Uterus (tissue), 4 donors: ENCODE results near the gene HSCB. TPM values are rescaled to one million over a fixed set of nuclear protein-coding genes. Genes with fewer than 3 reads are reported as not detected.
"Not testable (repeated sequence)": the region's sequence is repeated elsewhere in the genome, so short reads cannot be mapped to it uniquely, and the experiment has no call there.

Source experiments
- DNase-seq, 2 donors: peaks; one replicate each; pipeline ENCODE4 v3.0.0-alpha.2; 2019 to 2020
- H3K27ac ChIP-seq, 2 donors: fragments of 200-600 bp; sonication (generic); 1 replicate in 1 of 2; 2 replicates in 1 of 2; pipeline ENCODE4 v1.5.1; 2016 to 2018
- H3K27me3 ChIP-seq, 2 donors: fragments of 200-600 bp; sonication (generic); one replicate each; pipeline ENCODE4 v1.5.1; 2018 to 2019; ENCODE audit warnings: control low read depth in 1 of 2
- H3K36me3 ChIP-seq, 2 donors: fragments of 200-600 bp; sonication (generic); one replicate each; pipeline ENCODE4 v1.5.1; 2019; ENCODE audit warnings: control low read depth in 1 of 2
- H3K4me1 ChIP-seq, 2 donors: fragments of 200-600 bp; sonication (generic); one replicate each; pipeline ENCODE4 v1.5.1; 2018 to 2019; ENCODE audit warnings: control low read depth in 1 of 2
- H3K4me3 ChIP-seq, 2 donors: fragments of 200-600 bp; sonication (generic); 1 replicate in 1 of 2; 2 replicates in 1 of 2; pipeline ENCODE4 v1.5.1; 2018 to 2019; ENCODE audit warnings: mild to moderate bottlenecking in 1 of 2
- H3K9me3 ChIP-seq, 2 donors: fragments of 200-600 bp; sonication (generic); one replicate each; pipeline ENCODE4 v1.5.1; 2019; ENCODE audit warnings: control low read depth in 1 of 2
- CTCF ChIP-seq, 4 experiments: fragments of 200-600 bp in 2 of 4; fragments of 450-650 bp in 2 of 4; sonication (generic) in 2 of 4; IDR thresholded peaks; one replicate each; pipeline ENCODE4 v1.5.1; 2016 to 2019; ENCODE audit warnings: antibody characterized with exemption in 4 of 4, mild to moderate bottlenecking in 2 of 4, moderate library complexity in 1 of 4
- POLR2A ChIP-seq, 2 donors: fragments of 450-650 bp; IDR thresholded peaks; one replicate each; pipeline ENCODE4 v1.6.1; 2016; ENCODE audit warnings: antibody characterized with exemption in 2 of 2, mild to moderate bottlenecking in 1 of 2, moderate library complexity in 1 of 2
- intact Hi-C: fragments of 100-400 bp; cut with DNase I; formaldehyde crosslinking; loops from one replicate; pipeline ENCODE4 v1.15.1; 2023; ENCODE audit warnings: low total_unique reads
- total RNA-seq, 4 donors: library from RNA; depleted of rRNA in 3 of 4; stranded (reverse); fragments of >200 nt in 3 of 4; gene quantifications; one replicate each; pipeline versions ENCODE4 v1.1.0 to v1.2.4, GENCODE V29; 2014 to 2023
- donor health status: DM: yes; HTN: yes; CAD: no.

HSCB gene
- total RNA-seq, 4 donors from 2014 or later: 13.6 to 52.4 (median 15.9) TPM

DNA sequence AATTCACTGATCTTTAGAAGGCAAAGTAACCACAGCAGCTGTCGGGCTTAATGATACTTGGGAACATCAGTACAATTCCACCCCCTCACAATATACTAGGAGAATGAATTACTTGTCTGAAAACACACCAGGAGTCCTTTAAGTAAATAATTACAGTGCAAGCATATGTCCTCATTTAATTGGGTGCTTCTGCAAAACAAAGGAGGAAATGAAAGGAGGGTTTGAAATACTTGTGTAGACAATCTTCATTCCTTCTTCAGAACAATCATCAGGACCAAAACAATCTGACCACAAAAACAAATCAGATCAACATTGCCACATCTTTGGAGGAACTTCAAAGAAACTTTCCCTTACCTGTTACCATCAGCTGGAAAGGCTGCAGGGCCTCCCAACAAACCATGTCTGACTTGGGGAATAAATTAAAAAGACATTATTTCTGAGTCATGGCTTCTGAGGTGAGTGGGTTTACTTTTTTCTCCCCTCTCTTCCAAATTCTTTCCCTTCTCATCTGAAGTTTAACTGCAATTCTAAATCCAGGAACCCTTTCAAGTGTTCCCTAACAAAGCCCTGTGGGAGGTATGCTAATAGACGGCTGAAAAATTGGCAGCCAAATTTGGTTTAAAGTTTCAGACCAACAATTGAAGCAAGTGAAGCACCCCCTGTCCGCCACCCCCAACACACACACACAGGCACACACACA is 18.2 kb downstream of the HSCB start:
- Histone ChIP-seq H3K27me3 (no peaks in the 10 kb centered on the region), H3K27ac (no peak overlapping the region), H3K4me1 (no peaks in the 10 kb centered on the region), H3K4me3 (no peak overlapping the region), H3K36me3 (no peaks in the 10 kb centered on the region), H3K9me3 (no peaks in the 10 kb centered on the region)
- intact Hi-C loops: no loop called here
- no peak for DNase-seq
- TF ChIP-seq CTCF (IDR thresholded peaks at IDR 0.05) (no peak), POLR2A (IDR thresholded peaks at IDR 0.05) (no peak)

GRCh38 chr22:28761449-28761755 is 19.6 kb downstream of the HSCB start:
- H3K4me3 ChIP-seq: no peak overlapping the region

DNA sequence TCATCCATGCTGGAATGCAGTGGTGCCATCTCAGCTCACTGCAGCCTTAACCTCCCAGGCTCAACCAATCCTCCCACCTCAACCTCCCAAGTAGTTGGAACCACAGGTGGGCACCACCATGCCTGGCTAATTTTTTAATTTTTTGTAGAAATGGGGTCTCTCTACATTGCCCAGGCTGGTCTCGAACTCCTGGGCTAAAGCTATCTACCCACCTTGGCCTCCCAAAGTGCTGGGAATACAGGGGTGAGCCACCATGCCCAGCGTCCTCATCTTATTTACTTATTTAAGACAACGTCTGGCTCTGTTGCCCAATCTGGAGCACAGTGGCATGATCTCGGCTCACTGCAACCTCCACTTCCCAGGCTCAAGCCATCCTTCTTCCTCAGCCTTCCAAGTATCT is 20.2 kb downstream of the HSCB start:
- H3K9me3 ChIP-seq, DNase-seq, H3K36me3 ChIP-seq, H3K27ac ChIP-seq, H3K4me3 ChIP-seq, H3K4me1 ChIP-seq, H3K27me3 ChIP-seq, intact Hi-C loops: not testable (repeated sequence)

More at GRCh38 chr22:28761449-28761755, 19.6 kb downstream of the HSCB start:
- H3K4me1 ChIP-seq: no peaks in the 10 kb centered on the region
- H3K27ac ChIP-seq: no peak overlapping the region
- TF ChIP-seq POLR2A (IDR thresholded peaks at IDR 0.05): no peak
- TF ChIP-seq CTCF (IDR thresholded peaks at IDR 0.05): no peak
- H3K9me3 ChIP-seq: no peaks in the 10 kb centered on the region
- H3K36me3 ChIP-seq: no peaks in the 10 kb centered on the region
- no peak for DNase-seq
- H3K27me3 ChIP-seq: no peaks in the 10 kb centered on the region
- intact Hi-C loops: no loop called here

GRCh38 chr22:28766628-28767027 is 24.8 kb downstream of the HSCB start:
- no peaks in the 10 kb centered on the region for H3K4me1 ChIP-seq
- H3K27ac ChIP-seq: no peak overlapping the region
- no peak overlapping the region for H3K4me3 ChIP-seq
- intact Hi-C loops: no loop called here
- H3K36me3 ChIP-seq: no peaks in the 10 kb centered on the region
- TF ChIP-seq POLR2A (IDR thresholded peaks at IDR 0.05): no peak
- no peak for TF ChIP-seq CTCF (IDR thresholded peaks at IDR 0.05)
- H3K27me3 ChIP-seq: no peaks in the 10 kb centered on the region
- DNase-seq: no peak
- no peaks in the 10 kb centered on the region for H3K9me3 ChIP-seq

DNA sequence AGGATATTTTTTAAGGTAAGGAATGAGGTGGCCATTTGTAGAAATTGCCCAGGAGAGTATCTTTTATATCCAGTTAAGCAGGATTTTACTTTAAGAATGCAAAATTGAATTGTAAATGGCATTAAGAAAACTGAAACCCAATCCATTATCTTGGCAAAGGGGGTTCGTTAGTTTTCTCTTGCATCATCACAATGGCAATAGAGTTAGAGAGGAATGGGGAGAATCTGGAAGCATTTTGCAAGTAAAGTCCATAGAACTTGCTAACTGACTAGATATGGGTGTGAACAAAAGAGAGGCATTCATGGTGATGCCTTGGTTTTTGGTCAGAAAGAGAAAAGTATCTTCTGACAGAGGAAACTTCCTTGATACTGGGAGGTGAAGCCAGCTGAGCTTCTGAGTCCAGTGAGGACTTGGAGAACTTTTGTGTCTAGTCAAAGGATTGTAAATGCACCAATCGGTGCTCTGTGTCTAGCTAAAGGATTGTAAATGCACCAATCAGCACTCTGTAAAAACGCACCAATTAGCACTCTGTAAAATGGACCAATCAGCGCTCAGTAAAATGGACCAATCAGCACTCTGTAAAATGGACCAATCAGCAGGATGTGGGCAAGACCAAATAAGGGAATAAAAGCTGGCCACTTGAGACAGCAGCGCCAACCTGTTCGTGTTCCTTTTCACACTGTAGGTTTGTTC is 27.0 kb downstream of the HSCB start:
- H3K4me3 ChIP-seq: no peak overlapping the region
- intact Hi-C loops: no loop called here
- peaks cover 0 to 3% of the 10 kb centered on the region in 2 donors for H3K4me1 ChIP-seq
- H3K9me3 ChIP-seq: no peaks in the 10 kb centered on the region
- TF ChIP-seq POLR2A (IDR thresholded peaks at IDR 0.05): no peak
- no peak for TF ChIP-seq CTCF (IDR thresholded peaks at IDR 0.05)
- H3K36me3 ChIP-seq: no peaks in the 10 kb centered on the region
- H3K27ac ChIP-seq: no peak overlapping the region
- DNase-seq: no peak
- no peaks in the 10 kb centered on the region for H3K27me3 ChIP-seq
